ENCODE measurements around the gene GASK1A. TPM values are rescaled to one million over a fixed set of nuclear protein-coding genes. Genes with fewer than 3 reads are reported as not detected.

The GASK1A gene
- total RNA-seq, 4 donors from 2014 or later = 1.4 to 10.1 (median 2.4) TPM

DNA sequence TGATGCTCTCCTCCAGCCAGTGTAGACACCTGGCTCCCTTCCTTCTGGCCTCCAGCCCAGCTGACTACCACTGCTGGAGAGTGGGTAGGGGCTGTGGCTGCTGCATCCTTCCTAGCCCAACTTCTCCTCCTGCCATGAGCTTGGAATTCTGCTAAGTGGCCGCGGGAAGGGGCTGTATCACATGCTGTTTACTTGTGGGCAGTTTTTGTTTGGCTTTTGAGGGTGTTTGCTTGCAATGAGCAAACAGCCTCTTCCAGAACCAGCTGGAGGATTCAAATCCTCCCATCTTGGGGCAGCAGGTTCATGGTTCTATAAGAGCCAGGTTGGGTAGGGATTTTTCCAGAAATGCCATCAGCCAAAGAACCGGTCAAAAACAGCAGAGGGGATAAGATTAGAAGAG is 9.0 kb downstream of the GASK1A start:
- Histone ChIP-seq H3K4me3 (no peak overlapping the region), H3K27ac (no peak overlapping the region), H3K4me1 (peaks cover 0 to 3% (median 0%) of the 10 kb centered on the region in 3 donors), H3K9me3 (no peaks in the 10 kb centered on the region), H3K27me3 (peaks cover 0 to 11% (median 0%) of the 10 kb centered on the region in 4 donors), H3K36me3 (no peaks in the 10 kb centered on the region)
- TF ChIP-seq, protein P1, sequence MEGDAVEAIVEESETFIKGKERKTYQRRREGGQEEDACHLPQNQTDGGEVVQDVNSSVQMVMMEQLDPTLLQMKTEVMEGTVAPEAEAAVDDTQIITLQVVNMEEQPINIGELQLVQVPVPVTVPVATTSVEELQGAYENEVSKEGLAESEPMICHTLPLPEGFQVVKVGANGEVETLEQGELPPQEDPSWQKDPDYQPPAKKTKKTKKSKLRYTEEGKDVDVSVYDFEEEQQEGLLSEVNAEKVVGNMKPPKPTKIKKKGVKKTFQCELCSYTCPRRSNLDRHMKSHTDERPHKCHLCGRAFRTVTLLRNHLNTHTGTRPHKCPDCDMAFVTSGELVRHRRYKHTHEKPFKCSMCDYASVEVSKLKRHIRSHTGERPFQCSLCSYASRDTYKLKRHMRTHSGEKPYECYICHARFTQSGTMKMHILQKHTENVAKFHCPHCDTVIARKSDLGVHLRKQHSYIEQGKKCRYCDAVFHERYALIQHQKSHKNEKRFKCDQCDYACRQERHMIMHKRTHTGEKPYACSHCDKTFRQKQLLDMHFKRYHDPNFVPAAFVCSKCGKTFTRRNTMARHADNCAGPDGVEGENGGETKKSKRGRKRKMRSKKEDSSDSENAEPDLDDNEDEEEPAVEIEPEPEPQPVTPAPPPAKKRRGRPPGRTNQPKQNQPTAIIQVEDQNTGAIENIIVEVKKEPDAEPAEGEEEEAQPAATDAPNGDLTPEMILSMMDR (IDR thresholded peaks at IDR 0.05) = no peak
- TF ChIP-seq POLR2A (IDR thresholded peaks at IDR 0.05) = no peak
- 70 to 81% methylated on average over 2 to 3 of the region's 3 CpGs for WGBS, 2 donors
- DNase-seq = no peak
- intact Hi-C loops (cut with DNase I) = loop anchor here (10.0 kb wide), 1 partner anchor 167 kb away; no protein-coding TSS in a partner anchor

GRCh38 chr3:42988566-42988965 is 9.5 kb downstream of the GASK1A start:
- no peak overlapping the region for H3K4me3 ChIP-seq
- no peaks in the 10 kb centered on the region for H3K36me3 ChIP-seq
- no peak for TF ChIP-seq POLR2A (IDR thresholded peaks at IDR 0.05)
- TF ChIP-seq, protein P1 (IDR thresholded peaks at IDR 0.05) = no peak
- no peak overlapping the region for H3K27ac ChIP-seq
- no peaks in the 10 kb centered on the region for H3K9me3 ChIP-seq
- no peak for DNase-seq
- intact Hi-C loops (cut with DNase I) = loop anchor here (10.0 kb wide), 1 partner anchor 166 kb away; no protein-coding TSS in a partner anchor
- WGBS, 2 donors = 70 to 82% methylated on average over 5 of the region's 5 CpGs
- H3K27me3 ChIP-seq = peaks cover 0 to 7% (median 0%) of the 10 kb centered on the region in 4 donors
- peaks cover 0 to 1% (median 0%) of the 10 kb centered on the region in 3 donors for H3K4me1 ChIP-seq

GRCh38 chr3:42991341-42992315 is 12.5 kb downstream of the GASK1A start:
- intact Hi-C loops (cut with DNase I) = no loop called here
- no peak for DNase-seq
- WGBS, 2 donors = 70 to 79% methylated on average over 6 to 10 of the region's 11 CpGs
- Histone ChIP-seq H3K36me3 (no peaks in the 10 kb centered on the region), H3K27ac (peak overlapping the region in 1 of 4 donors; percentile 25), H3K4me1 (peaks cover 0 to 11% (median 2%) of the 10 kb centered on the region in 3 donors), H3K4me3 (no peak overlapping the region), H3K27me3 (no peaks in the 10 kb centered on the region), H3K9me3 (no peaks in the 10 kb centered on the region)
- TF ChIP-seq, protein P1 (IDR thresholded peaks at IDR 0.05) = no peak
- TF ChIP-seq POLR2A (IDR thresholded peaks at IDR 0.05) = no peak

DNA sequence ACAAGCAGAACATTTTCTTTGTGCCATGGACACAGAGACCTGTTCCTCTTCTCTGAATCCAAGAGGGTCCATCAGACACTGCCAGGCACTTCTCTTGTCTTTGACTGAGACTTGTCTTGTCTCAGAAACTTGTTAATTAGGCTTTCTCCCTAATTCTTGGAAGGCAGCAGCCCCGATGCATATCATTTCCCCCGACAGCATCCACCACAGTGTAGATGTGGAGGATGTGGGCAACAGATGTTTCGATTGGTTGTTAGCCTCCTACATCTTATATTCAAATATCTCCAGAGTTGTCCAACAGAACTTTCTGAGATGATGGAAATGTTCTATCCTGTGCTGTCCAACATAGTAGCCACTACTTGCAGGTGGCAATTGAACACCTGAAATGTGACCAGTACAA is 15.5 kb downstream of the GASK1A start:
- no peak for DNase-seq
- Histone ChIP-seq H3K36me3 (no peaks in the 10 kb centered on the region), H3K4me3 (no peak overlapping the region), H3K27me3 (no peaks in the 10 kb centered on the region), H3K4me1 (peaks cover 0 to 29% (median 10%) of the 10 kb centered on the region in 3 donors), H3K9me3 (no peaks in the 10 kb centered on the region), H3K27ac (no peak overlapping the region)
- TF ChIP-seq, protein P1 (IDR thresholded peaks at IDR 0.05) = no peak
- no peak for TF ChIP-seq POLR2A (IDR thresholded peaks at IDR 0.05)
- WGBS, 2 donors = 85 to 91% methylated on average over 3 of the region's 3 CpGs
- intact Hi-C loops (cut with DNase I) = no loop called here

- no peaks in the 10 kb centered on the region for H3K27me3 ChIP-seq
- no peaks in the 10 kb centered on the region for H3K36me3 ChIP-seq
- H3K4me1 ChIP-seq = peaks cover 0 to 43% (median 13%) of the 10 kb centered on the region in 3 donors
- H3K27ac ChIP-seq = peak overlapping the region in 3 of 4 donors; percentile 72 to 85 (median 73)
- intact Hi-C loops (cut with DNase I) = no loop called here
- no peak overlapping the region for H3K4me3 ChIP-seq
- DNase-seq = no peak
- no peak for TF ChIP-seq POLR2A (IDR thresholded peaks at IDR 0.05)
- TF ChIP-seq, protein P1 (IDR thresholded peaks at IDR 0.05) = no peak
- H3K9me3 ChIP-seq = no peaks in the 10 kb centered on the region
- 49 to 59% methylated on average over 3 to 4 of the region's 4 CpGs for WGBS, 2 donors
Observed at GRCh38 chr3:42996021-42996420, 16.9 kb downstream of the GASK1A start.

Measured in esophagus squamous epithelium (tissue), 5 donors.